ENCODE results near the gene DLGAP3. TPM values are rescaled to one million over a fixed set of nuclear protein-coding genes. Genes with fewer than 3 reads are reported as not detected.

The DLGAP3 gene
- total RNA-seq, 1 experiment from 2014 or later, result 0.27 TPM

- POLR2A ChIA-PET, result no interaction called here
- H3K9me2 ChIP-seq (ENCODE audit: insufficient read depth), result no peaks in the 10 kb centered on the region
- DNase-seq (ENCODE audit: low read depth, low spot score) (no peak), ATAC-seq (no peak)
- TF ChIP-seq SIN3A (IDR thresholded peaks at IDR 0.05; ENCODE audit: low read depth) (no peak), ZBTB33 (IDR thresholded peaks at IDR 0.05; ENCODE audit: extremely low read depth, insufficient replicate concordance, low read length) (no peak), JUND (IDR thresholded peaks at IDR 0.05) (no peak), SRF (IDR thresholded peaks at IDR 0.05; ENCODE audit: low read depth) (no peak), ATF3 (IDR thresholded peaks at IDR 0.05) (no peak), ZFX (IDR thresholded peaks at IDR 0.05) (no peak), REST (IDR thresholded peaks at IDR 0.05; ENCODE audit: low read depth) (no peak), ELF1 (IDR thresholded peaks at IDR 0.05; ENCODE audit: borderline replicate concordance, low read depth) (no peak), ZNF274 (IDR thresholded peaks at IDR 0.05; ENCODE audit: low read depth, low read length) (no peak), FOSL1 (IDR thresholded peaks at IDR 0.05; ENCODE audit: low read depth) (no peak), EGR1 (IDR thresholded peaks at IDR 0.05; ENCODE audit: low read depth) (no peak), EZH2 (IDR thresholded peaks at IDR 0.05) (no peak)
- H4K20me1 ChIP-seq (ENCODE audit: insufficient read depth), result no peaks in the 10 kb centered on the region
- no peak overlapping the region for H3K4me3 ChIP-seq (replicated peaks in 1 of 2; ENCODE audit: low read depth in 1 of 2, low read length in 2 of 2)
- H3K36me3 ChIP-seq (ENCODE audit: control insufficient read depth in 1 of 2, insufficient read depth in 2 of 2, low read length in 2 of 2), result no peaks in the 10 kb centered on the region
- H3K79me2 ChIP-seq (ENCODE audit: insufficient read depth, low read length), result no peaks in the 10 kb centered on the region
- CTCF ChIA-PET, result interaction anchor here (1.2 to 2.1 kb wide), 4 partner anchors 11 to 79 kb away, joined by 3 to 8 read pairs (median 5); no protein-coding TSS in a partner anchor
- no peaks in the 10 kb centered on the region for H3K9me3 ChIP-seq (ENCODE audit: control insufficient read depth in 1 of 2, insufficient read depth in 1 of 2, low read depth in 1 of 2, low read length in 2 of 2)
- no peak overlapping the region for H2AFZ ChIP-seq (ENCODE audit: low read depth, low read length, poor library complexity, severe bottlenecking)
- intact Hi-C loops (cut with micrococcal nuclease), result no loop called here
- RAD21 ChIA-PET (ENCODE audit: low non-redundant PET in 1 of 2, low total read pairs in 2 of 2, uncharacterized antibody in 2 of 2, unreplicated experiment in 2 of 2), result no interaction called here
- BruUV-seq (replicated peaks), result no TSS peak
- H3K27me3 ChIP-seq (ENCODE audit: insufficient read depth, low read length), result no peaks in the 10 kb centered on the region
- H3K4me2 ChIP-seq (ENCODE audit: low read length), result no peak overlapping the region
- H3K9ac ChIP-seq (ENCODE audit: low read length), result no peak overlapping the region
- H3K4me1 ChIP-seq (ENCODE audit: control insufficient read depth in 1 of 2, insufficient read depth in 2 of 2, low read length in 2 of 2), result peaks cover 0 to 8% of the 10 kb centered on the region in 2 experiments; a peak in 2 of 4 replicates
- no peak overlapping the region for H3K27ac ChIP-seq (ENCODE audit: low read depth, low read length)
These were observed 63.9 kb downstream of the DLGAP3 start for GRCh38 chr1:34865573-34865972.

Measured in HCT116 (cell line).